Mammary epithelial cell (primary cell): ENCODE measurements around the gene HDAC4.

Source experiments
- EZH2 ChIP-seq: IDR thresholded peaks from 2 replicates; pipeline ENCODE4 v1.6.1; 2012; ENCODE audit warnings: low read length, inconsistent platforms, borderline replicate concordance
- TF ChIP-seq, protein P1 (sequence below), 2 donors: IDR thresholded peaks in 1 of 2; conservative IDR thresholded peaks in 1 of 2; 2 replicates each; pipeline ENCODE4 v1.5.1; 2011 to 2012; ENCODE audit warnings: inconsistent platforms in 2 of 2, low read length in 2 of 2, mild to moderate bottlenecking in 2 of 2, control low read depth in 1 of 2, low read depth in 1 of 2; ENCODE audit not compliant: insufficient read depth in 1 of 2; ENCODE audit errors: extremely low read depth in 1 of 2

DNA sequence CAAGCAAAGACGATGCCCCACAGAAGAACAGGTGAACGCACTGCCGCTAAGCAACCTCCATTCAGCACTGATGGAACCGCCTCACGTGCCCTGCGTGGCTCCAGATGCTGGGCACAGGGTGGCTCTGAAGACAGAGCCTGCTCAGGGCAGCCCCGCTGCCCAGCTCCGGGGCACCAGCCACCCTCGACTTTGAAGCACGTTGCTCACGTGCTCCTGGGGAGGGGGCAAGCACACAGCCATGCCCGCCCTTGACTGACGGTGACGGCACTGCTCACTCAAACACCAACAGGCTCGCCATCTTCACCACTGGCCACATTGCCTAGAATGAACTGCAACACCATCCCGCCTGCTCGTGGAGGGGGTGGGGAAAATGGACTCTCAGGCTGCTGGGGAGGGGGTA lies 251.3 kb downstream of the HDAC4 start:
- TF ChIP-seq EZH2: no peak
- TF ChIP-seq, protein P1, sequence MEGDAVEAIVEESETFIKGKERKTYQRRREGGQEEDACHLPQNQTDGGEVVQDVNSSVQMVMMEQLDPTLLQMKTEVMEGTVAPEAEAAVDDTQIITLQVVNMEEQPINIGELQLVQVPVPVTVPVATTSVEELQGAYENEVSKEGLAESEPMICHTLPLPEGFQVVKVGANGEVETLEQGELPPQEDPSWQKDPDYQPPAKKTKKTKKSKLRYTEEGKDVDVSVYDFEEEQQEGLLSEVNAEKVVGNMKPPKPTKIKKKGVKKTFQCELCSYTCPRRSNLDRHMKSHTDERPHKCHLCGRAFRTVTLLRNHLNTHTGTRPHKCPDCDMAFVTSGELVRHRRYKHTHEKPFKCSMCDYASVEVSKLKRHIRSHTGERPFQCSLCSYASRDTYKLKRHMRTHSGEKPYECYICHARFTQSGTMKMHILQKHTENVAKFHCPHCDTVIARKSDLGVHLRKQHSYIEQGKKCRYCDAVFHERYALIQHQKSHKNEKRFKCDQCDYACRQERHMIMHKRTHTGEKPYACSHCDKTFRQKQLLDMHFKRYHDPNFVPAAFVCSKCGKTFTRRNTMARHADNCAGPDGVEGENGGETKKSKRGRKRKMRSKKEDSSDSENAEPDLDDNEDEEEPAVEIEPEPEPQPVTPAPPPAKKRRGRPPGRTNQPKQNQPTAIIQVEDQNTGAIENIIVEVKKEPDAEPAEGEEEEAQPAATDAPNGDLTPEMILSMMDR (conservative IDR thresholded peaks at IDR 0.05 in 1 of 2, IDR thresholded peaks at IDR 0.05 in 1 of 2; ENCODE audit: extremely low read depth in 1 of 2, insufficient read depth in 1 of 2, low read depth in 1 of 2, low read length in 2 of 2): no peak
